GM12891 (cell line): ENCODE data around the gene GMPR.
"Not testable (repeated sequence)": the region's sequence is repeated elsewhere in the genome, so short reads cannot be mapped to it uniquely, and the experiment has no call there.

Source experiments
- DNase-seq: peaks from one replicate; pipeline ENCODE4 v3.0.0; 2011; ENCODE audit warnings: low spot score; ENCODE audit not compliant: insufficient read length
- FAIRE-seq: peaks from 2 replicates; lab custom pipeline; 2011; peaks lifted over from hg19 to GRCh38; lab: Jason Lieb, UNC
- PAX5 ChIP-seq: IDR thresholded peaks from 2 replicates; pipeline ENCODE4 v1.6.1; 2011; ENCODE audit warnings: low read length, moderate library complexity, mild to moderate bottlenecking; ENCODE audit not compliant: insufficient read depth, severe bottlenecking
- POLR2A ChIP-seq: IDR thresholded peaks from 2 replicates; pipeline ENCODE4 v1.6.1; 2011; ENCODE audit warnings: low read depth, low read length, control low read depth
- POLR2AphosphoS5 ChIP-seq: IDR thresholded peaks from 2 replicates; pipeline ENCODE4 v1.6.1; 2011; ENCODE audit warnings: low read depth, low read length, control low read depth
- POU2F2 ChIP-seq: IDR thresholded peaks from 2 replicates; pipeline ENCODE4 v1.6.1; 2011; ENCODE audit warnings: low read depth, mild to moderate bottlenecking, control low read depth, low read length, moderate library complexity
- SPI1 ChIP-seq: IDR thresholded peaks from 2 replicates; pipeline ENCODE4 v1.6.1; 2011; ENCODE audit warnings: low read depth, low read length, control low read depth
- TAF1 ChIP-seq: IDR thresholded peaks from 2 replicates; pipeline ENCODE4 v1.6.1; 2011; ENCODE audit warnings: low read depth, low read length, control low read depth

The GMPR gene

DNA sequence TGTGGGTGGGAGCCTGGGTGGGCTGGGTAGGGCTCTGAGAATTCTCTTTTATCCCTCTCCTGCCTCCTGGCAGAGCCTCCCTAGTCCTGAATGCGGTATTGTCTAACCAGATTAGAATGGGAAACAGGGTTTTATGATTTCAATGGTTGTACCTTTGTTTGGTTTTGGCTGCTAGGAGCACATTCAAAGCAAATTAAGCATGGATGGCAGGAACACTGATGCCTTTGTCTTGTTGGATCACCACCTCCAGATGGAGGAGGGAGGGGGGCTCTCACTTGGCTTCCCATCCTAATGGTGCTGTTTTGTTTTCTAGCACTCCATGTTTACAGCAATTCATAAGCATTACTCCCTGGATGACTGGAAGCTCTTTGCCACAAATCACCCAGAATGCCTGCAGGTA is 11.6 kb downstream of the GMPR start:
- FAIRE-seq (no peak), DNase-seq (no peak)
- no peak for TF ChIP-seq POLR2A
- no peak for TF ChIP-seq SPI1
- no peak for TF ChIP-seq POLR2AphosphoS5
- TF ChIP-seq TAF1: no peak
- TF ChIP-seq POU2F2: no peak
- no peak for TF ChIP-seq PAX5

DNA sequence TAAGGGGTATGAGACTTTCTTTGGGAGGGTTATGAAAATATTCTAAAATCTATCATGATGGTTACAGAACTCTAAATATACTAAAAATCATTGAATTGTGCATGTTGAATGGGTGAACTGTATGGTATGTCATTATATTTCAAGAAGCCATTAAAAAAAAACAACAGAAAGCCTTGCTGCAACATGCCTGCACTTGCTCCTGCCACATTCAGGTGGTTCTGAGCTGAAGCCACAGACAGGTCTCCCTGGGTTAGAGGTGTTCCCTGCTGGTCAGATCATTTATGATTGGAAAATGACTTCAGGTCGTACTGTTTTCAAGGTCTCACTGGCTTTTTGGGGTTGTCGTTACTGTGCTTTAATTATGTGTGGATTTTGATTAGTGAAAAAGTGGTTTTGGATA is 13.3 kb downstream of the GMPR start:
- FAIRE-seq: no peak
- DNase-seq: no peak
- TF ChIP-seq TAF1 (no peak), POLR2AphosphoS5 (no peak), POU2F2 (no peak), POLR2A (no peak), SPI1 (no peak), PAX5 (no peak)

- no peak for TF ChIP-seq POU2F2
- TF ChIP-seq TAF1: no peak
- no peak for TF ChIP-seq POLR2AphosphoS5
- TF ChIP-seq POLR2A: no peak
- no peak for TF ChIP-seq PAX5
- no peak for TF ChIP-seq SPI1
- FAIRE-seq: peak; percentile 13
- no peak for DNase-seq
Observed at GRCh38 chr6:16252686-16253299, 14.4 kb downstream of the GMPR start.

DNA sequence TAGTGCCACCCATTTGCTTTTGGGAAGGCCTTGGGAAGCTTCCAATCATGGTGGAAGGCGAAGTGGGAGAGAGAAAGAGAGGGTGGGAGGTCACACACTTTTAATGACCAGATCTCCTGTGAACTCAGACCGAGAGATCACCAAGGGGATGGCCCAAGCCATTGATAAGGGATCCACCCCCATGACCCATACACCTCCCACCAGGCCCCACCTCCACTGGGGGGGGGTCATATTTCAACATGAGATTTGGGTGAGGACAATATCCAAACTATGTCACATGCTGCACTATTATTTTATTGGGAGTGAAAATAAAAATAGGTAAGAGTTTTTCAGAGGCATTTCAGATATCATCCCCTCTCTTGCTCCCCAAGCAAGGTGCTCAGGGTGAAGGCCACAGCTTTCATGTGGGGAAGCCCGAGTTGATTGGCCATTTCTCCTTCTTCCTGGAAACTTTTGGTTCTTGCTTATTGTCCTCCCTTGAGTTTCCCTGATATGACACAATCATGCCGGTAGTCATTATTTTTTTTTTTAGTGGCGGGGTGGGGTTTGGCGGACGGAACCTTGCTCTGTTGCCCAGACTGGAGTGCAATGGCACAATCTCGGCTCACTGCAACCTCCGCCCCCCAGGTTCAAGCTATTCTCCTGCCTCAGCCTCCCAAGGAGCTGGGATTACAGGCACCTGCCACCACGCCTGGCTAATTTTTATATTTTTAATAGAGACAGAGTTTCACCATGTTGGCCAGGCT is 15.2 kb downstream of the GMPR start:
- TF ChIP-seq POLR2A: no peak
- TF ChIP-seq PAX5: no peak
- no peak for TF ChIP-seq POU2F2
- no peak for TF ChIP-seq POLR2AphosphoS5
- TF ChIP-seq TAF1: no peak
- no peak for TF ChIP-seq SPI1
- DNase-seq (no peak), FAIRE-seq (no peak)

DNA sequence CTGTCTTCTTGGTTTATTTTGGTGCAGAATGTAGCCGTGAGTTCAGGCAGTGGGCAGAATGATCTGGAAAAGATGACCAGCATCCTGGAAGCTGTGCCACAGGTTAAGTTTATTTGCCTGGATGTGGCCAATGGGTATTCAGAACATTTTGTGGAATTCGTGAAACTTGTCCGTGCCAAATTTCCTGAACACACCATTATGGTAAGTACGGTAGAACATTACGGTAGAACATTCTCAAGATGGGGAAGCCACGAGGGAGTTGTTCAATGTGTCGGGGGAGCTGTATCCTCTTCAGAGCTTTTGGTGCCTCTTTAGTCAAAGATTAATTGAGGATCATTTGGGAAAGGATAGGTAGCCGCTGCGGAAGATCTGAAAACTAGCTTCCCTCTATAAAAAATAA is 16.1 kb downstream of the GMPR start:
- no peak for FAIRE-seq
- TF ChIP-seq TAF1: no peak
- TF ChIP-seq POU2F2: no peak

DNA sequence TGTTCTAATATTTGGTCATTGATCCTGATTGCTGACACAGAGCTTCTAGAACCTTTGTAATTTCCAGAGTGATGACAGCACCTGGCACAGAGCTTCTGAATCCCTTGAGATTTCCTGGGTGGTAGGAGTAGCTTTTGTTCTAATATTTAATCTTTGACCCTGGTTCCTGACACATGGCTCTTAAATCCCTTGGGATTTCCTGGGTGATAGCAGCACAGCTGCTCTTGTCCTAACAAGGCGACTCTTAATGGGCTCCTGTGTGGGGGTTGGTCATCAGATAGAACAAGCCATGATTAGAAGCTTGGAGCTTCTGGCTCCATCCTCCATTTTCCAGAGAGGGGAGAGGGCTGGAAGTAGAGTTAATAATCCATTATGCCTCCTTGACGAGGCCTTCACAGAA is 18.4 kb downstream of the GMPR start:
- TF ChIP-seq POLR2AphosphoS5 (no peak), TAF1 (no peak), SPI1 (no peak), POLR2A (no peak), PAX5 (no peak), POU2F2 (no peak)
- no peak for DNase-seq
- FAIRE-seq: no peak

More for the DNA sequence above, 16.1 kb downstream of the GMPR start:
- DNase-seq: no peak

GRCh38 chr6:16257999-16258708 is 19.8 kb downstream of the GMPR start:
- FAIRE-seq (no peak), DNase-seq (no peak)
- TF ChIP-seq SPI1 (no peak), POLR2AphosphoS5 (no peak), POU2F2 (no peak), TAF1 (no peak), PAX5 (no peak), POLR2A (no peak)

GRCh38 chr6:16258709-16259075 is 20.3 kb downstream of the GMPR start:
- TF ChIP-seq POLR2A: no peak
- TF ChIP-seq PAX5: no peak
- TF ChIP-seq POLR2AphosphoS5: no peak
- no peak for TF ChIP-seq TAF1
- no peak for TF ChIP-seq POU2F2
- TF ChIP-seq SPI1: no peak
- FAIRE-seq (no peak), DNase-seq (no peak)

DNA sequence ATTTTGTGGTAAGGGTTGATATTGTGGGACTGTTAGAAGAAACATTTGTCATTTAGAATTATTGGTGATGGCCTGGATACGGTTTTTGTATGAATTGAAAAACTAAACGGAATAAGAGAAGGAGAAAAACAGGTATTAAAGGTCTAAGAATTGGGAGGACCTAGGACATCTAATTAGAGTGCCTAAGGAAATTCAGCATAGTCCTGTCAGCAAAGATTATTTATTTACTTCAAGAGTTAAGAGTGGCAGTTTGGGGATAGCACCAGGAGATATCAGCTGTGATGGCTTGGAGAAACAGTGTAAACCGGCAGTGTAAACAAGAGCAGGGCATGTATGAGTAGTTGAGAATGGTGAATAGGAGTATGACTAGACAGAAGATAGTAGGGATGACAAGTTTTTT is 21.2 kb downstream of the GMPR start:
- not testable (repeated sequence) for FAIRE-seq

GRCh38 chr6:16260602-16261001 is 22.2 kb downstream of the GMPR start:
- not testable (repeated sequence) for DNase-seq, FAIRE-seq

More for the DNA sequence above, 21.2 kb downstream of the GMPR start:
- DNase-seq: not testable (repeated sequence)

DNA sequence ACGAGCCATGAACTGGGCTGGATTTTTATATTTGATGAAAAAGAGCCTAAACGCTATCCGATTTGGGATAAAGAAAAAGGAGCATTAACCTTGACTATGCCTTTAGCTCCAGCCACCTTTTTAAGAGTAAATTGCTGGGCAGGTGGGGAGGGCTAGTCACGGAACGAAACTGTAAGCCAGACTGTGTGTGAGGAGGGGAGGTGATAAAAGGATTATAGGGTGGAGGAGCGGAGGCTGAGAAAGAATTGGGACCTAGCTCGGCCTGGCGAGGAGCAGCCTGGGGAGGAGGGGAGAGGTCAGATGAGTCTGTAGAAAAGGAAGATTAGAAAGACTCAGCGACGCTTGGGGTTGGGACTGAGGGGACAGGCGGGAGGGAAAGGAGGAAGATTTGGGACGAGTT is 24.4 kb downstream of the GMPR start:
- not testable (repeated sequence) for FAIRE-seq, DNase-seq

GRCh38 chr6:16263464-16264099 is 25.2 kb downstream of the GMPR start:
- not testable (repeated sequence) for DNase-seq, FAIRE-seq
